Measurements from ENCODE around the gene KEL. TPM values are rescaled to one million over a fixed set of nuclear protein-coding genes. Genes with fewer than 3 reads are reported as not detected.

KEL gene
- total RNA-seq, 1 donor from 2014 or later, result 1.6 TPM

DNA sequence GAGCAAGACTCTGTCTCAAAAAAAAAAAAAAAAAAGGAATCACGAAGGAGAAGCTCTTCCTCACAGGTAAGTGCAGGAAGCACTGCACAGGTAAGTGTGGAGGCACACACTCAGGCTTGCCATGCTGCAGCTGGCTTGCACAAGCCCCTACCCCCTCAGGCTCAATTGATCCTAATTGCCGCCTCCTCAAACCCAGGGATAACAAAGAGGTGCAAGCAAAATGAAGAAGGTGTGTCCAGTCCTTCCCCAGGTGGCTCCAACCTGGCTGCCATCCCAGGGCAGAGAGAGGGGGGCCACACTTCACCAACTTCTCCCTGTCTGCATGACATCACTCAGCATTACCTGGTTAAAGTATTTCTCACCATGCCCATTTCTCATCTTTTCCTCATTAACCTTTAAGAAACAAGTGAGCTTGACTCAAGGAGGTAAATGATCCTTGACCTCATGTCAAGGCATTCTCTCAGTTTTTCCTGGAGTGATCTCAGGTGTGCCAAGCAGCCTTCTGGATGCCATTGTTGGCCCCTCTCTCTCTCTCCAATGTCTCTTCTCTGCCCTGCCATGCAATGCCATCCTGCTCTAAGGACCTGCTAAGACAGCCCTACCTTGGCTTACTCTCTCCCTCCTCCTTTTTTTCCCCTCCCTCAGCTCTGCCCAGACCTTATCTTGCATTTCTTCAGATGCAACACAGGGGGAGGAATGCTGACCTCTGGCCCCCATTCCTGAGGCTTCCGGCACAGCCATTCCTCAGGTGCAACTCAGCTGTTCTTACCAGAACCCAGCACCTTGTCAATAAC lies 63.6 kb downstream of the KEL start:
- DNase-seq, result peak; percentile 54
- TF ChIP-seq, protein P1, sequence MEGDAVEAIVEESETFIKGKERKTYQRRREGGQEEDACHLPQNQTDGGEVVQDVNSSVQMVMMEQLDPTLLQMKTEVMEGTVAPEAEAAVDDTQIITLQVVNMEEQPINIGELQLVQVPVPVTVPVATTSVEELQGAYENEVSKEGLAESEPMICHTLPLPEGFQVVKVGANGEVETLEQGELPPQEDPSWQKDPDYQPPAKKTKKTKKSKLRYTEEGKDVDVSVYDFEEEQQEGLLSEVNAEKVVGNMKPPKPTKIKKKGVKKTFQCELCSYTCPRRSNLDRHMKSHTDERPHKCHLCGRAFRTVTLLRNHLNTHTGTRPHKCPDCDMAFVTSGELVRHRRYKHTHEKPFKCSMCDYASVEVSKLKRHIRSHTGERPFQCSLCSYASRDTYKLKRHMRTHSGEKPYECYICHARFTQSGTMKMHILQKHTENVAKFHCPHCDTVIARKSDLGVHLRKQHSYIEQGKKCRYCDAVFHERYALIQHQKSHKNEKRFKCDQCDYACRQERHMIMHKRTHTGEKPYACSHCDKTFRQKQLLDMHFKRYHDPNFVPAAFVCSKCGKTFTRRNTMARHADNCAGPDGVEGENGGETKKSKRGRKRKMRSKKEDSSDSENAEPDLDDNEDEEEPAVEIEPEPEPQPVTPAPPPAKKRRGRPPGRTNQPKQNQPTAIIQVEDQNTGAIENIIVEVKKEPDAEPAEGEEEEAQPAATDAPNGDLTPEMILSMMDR (IDR thresholded peaks at IDR 0.05), result no peak
- Histone ChIP-seq H3K4me3 (no peak overlapping the region), H3K36me3 (no peaks in the 10 kb centered on the region), H3K27ac (no peak overlapping the region), H3K27me3 (ENCODE audit: low read depth) (no peaks in the 10 kb centered on the region), H3K9me3 (no peaks in the 10 kb centered on the region), H3K4me1 (no peaks in the 10 kb centered on the region)
- intact Hi-C loops (cut with DNase I), result no loop called here
- peak; percentile 69 to 80 for ATAC-seq

GRCh38 chr7:142897691-142898090 lies 64.5 kb downstream of the KEL start:
- Histone ChIP-seq H3K4me1 (no peaks in the 10 kb centered on the region), H3K9me3 (no peaks in the 10 kb centered on the region), H3K36me3 (no peaks in the 10 kb centered on the region), H3K4me3 (no peak overlapping the region), H3K27me3 (ENCODE audit: low read depth) (no peaks in the 10 kb centered on the region), H3K27ac (no peak overlapping the region)
- intact Hi-C loops (cut with DNase I), result no loop called here
- DNase-seq (no peak), ATAC-seq (no peak)
- TF ChIP-seq, protein P1 (IDR thresholded peaks at IDR 0.05), result no peak

DNA sequence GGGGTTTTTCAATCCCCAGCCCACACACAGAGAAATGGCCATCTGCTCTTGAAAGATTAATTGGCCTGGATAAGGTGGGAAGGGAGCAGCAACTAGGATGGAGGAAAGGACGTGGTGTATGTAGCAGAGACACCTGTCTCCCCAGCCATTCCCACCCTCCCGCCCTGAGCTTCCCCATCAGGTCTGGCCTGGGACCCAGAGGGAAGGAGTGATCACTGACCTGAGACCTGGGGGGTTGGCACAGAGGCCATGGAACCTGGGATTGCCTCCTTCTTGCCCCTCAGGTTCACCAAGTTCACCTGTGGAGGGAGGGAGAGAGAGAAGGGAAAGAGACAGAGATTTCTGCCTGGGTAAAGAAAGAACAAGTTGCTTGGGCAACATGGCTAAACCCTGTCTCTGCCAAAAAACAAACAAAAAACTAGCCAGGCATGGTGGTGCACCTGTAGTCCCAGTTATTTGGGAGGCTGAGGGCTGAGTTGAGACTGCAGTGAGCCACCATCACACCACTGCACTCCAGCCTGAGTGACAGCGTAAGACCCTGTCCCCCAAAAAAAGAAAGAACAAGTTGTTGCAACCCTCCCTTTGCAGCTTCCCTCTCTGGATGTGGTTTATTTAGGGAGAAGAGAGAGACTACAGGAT lies 65.3 kb downstream of the KEL start:
- DNase-seq (no peak), ATAC-seq (no peak)
- no peaks in the 10 kb centered on the region for H3K9me3 ChIP-seq
- no peaks in the 10 kb centered on the region for H3K27me3 ChIP-seq (ENCODE audit: low read depth)
- H3K27ac ChIP-seq, result no peak overlapping the region
- TF ChIP-seq, protein P1 (IDR thresholded peaks at IDR 0.05), result no peak
- intact Hi-C loops (cut with DNase I), result no loop called here
- no peak overlapping the region for H3K4me3 ChIP-seq
- no peaks in the 10 kb centered on the region for H3K36me3 ChIP-seq
- no peaks in the 10 kb centered on the region for H3K4me1 ChIP-seq

- ATAC-seq (no peak), DNase-seq (no peak)
These were observed 66.0 kb downstream of the KEL start for GRCh38 chr7:142896151-142896550.

DNA sequence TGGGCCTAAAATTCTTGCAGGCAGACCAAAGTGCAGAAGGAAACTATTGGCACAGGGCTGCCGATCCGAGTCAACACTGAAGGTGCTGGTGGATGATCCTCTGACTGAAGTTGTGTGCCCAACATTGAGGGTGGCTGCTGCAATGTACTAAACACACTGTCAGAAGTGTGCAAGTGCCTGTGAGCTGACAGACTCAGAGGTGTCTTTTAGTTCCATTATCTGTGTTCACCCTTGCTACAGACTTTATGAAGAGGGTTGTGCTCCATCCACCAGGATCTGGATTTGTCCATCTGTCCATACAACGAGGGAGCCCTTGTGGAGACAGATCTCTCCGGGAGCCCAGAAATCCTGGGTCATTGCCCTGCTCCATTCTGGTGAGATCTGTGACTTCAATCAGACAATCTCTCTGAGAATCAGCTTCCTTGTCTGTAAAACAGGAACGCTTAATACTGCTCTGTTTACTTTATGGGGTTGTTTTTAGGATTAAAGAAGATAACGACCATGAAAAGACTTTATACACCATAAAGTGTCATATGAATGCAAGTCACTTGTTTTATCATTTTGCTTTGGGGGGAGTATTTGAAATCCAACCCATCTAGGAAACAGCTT lies 67.1 kb downstream of the KEL start:
- Histone ChIP-seq H3K36me3 (no peaks in the 10 kb centered on the region), H3K4me3 (no peak overlapping the region), H3K4me1 (no peaks in the 10 kb centered on the region), H3K27me3 (ENCODE audit: low read depth) (no peaks in the 10 kb centered on the region), H3K27ac (no peak overlapping the region), H3K9me3 (no peaks in the 10 kb centered on the region)
- TF ChIP-seq, protein P1 (IDR thresholded peaks at IDR 0.05), result no peak
- DNase-seq, result no peak
- ATAC-seq, result no peak
- intact Hi-C loops (cut with DNase I), result no loop called here

More at GRCh38 chr7:142896151-142896550, 66.0 kb downstream of the KEL start:
- H3K4me1 ChIP-seq, result no peaks in the 10 kb centered on the region
- H3K27ac ChIP-seq, result no peak overlapping the region
- H3K27me3 ChIP-seq (ENCODE audit: low read depth), result no peaks in the 10 kb centered on the region
- no peak overlapping the region for H3K4me3 ChIP-seq
- intact Hi-C loops (cut with DNase I), result no loop called here
- H3K36me3 ChIP-seq, result no peaks in the 10 kb centered on the region
- TF ChIP-seq, protein P1 (IDR thresholded peaks at IDR 0.05), result no peak
- H3K9me3 ChIP-seq, result no peaks in the 10 kb centered on the region
